Mesenchymal stem cell (in vitro differentiated cells and primary cell): ENCODE measurements around the gene GNB3.
"Not testable (repeated sequence)": the region's sequence is repeated elsewhere in the genome, so short reads cannot be mapped to it uniquely, and the experiment has no call there.

Experiments
- DNase-seq: peaks from one replicate; pipeline ENCODE4 v3.0.0-alpha.2; 2013
- H2AFZ ChIP-seq: one replicate; pipeline ENCODE4 v1.6.1; 2013; ENCODE audit warnings: low read depth, mild to moderate bottlenecking, control low read depth, inconsistent platforms, low read length, moderate library complexity
- H2AK5ac ChIP-seq: 2 replicates; pipeline ENCODE4 v1.6.1; 2013; ENCODE audit warnings: low read length, moderate library complexity, mild to moderate bottlenecking, inconsistent platforms; ENCODE audit not compliant: severe bottlenecking
- H2BK120ac ChIP-seq: one replicate; pipeline ENCODE4 v1.6.1; 2013; ENCODE audit warnings: low read depth, mild to moderate bottlenecking, inconsistent platforms, low read length, moderate library complexity
- H2BK12ac ChIP-seq, 2 experiments: one replicate each; pipeline ENCODE4 v1.6.1; 2013; ENCODE audit warnings: inconsistent platforms in 2 of 2, low read length in 2 of 2, mild to moderate bottlenecking in 2 of 2, moderate library complexity in 2 of 2, control low read depth in 1 of 2
- H2BK15ac ChIP-seq: one replicate; pipeline ENCODE4 v1.6.1; 2013; ENCODE audit warnings: mild to moderate bottlenecking, low read depth, inconsistent platforms; ENCODE audit not compliant: poor library complexity, severe bottlenecking
- H2BK5ac ChIP-seq: 2 replicates; pipeline ENCODE4 v1.6.1; 2013; ENCODE audit warnings: low read depth, mild to moderate bottlenecking, low read length, control low read depth, inconsistent platforms; ENCODE audit not compliant: poor library complexity, severe bottlenecking
- H3K14ac ChIP-seq, 2 experiments: one replicate each; pipeline ENCODE4 v1.6.1; 2013; ENCODE audit warnings: inconsistent platforms in 2 of 2, low read length in 2 of 2, control low read depth in 1 of 2, mild to moderate bottlenecking in 1 of 2, moderate library complexity in 1 of 2
- H3K18ac ChIP-seq, 2 experiments: one replicate each; pipeline ENCODE4 v1.6.1; 2013; ENCODE audit warnings: inconsistent platforms in 2 of 2, low read length in 2 of 2, control low read depth in 1 of 2, low read depth in 1 of 2, mild to moderate bottlenecking in 1 of 2
- H3K23ac ChIP-seq, 2 experiments: one replicate each; pipeline ENCODE4 v1.6.1; 2013; ENCODE audit warnings: inconsistent platforms in 2 of 2, low read length in 2 of 2, mild to moderate bottlenecking in 2 of 2, moderate library complexity in 2 of 2, control low read depth in 1 of 2
- H3K27ac ChIP-seq: 2 replicates; pipeline ENCODE4 v1.5.1; 2013; ENCODE audit warnings: mild to moderate bottlenecking, moderate library complexity, low read length, control low read depth, inconsistent platforms; ENCODE audit not compliant: poor library complexity, severe bottlenecking
- H3K27me3 ChIP-seq, 2 experiments: 2 replicates each; pipeline versions ENCODE4 v1.6.1 to v1.7.0; 2013; ENCODE audit warnings: low read length in 2 of 2, mild to moderate bottlenecking in 2 of 2, moderate library complexity in 2 of 2, control low read depth in 1 of 2, inconsistent platforms in 1 of 2; ENCODE audit not compliant: control insufficient read depth in 1 of 2, insufficient read depth in 1 of 2
- H3K36me3 ChIP-seq, 2 experiments: 2 replicates each; pipeline versions ENCODE4 v1.6.1 to v1.7.0; 2013; ENCODE audit warnings: low read length in 2 of 2, control low read depth in 1 of 2, inconsistent platforms in 1 of 2, low read depth in 1 of 2, mild to moderate bottlenecking in 1 of 2; ENCODE audit not compliant: insufficient read depth in 2 of 2, control insufficient read depth in 1 of 2
- H3K4ac ChIP-seq, 2 experiments: one replicate each; pipeline ENCODE4 v1.6.1; 2013; ENCODE audit warnings: inconsistent platforms in 2 of 2, low read length in 2 of 2, mild to moderate bottlenecking in 2 of 2, moderate library complexity in 2 of 2, control low read depth in 1 of 2, low read depth in 1 of 2
- H3K4me1 ChIP-seq: 2 replicates; pipeline ENCODE4 v1.6.1; 2013; ENCODE audit warnings: low read depth, low read length, control low read depth; ENCODE audit not compliant: control insufficient read depth, insufficient read depth
- H3K4me2 ChIP-seq: 2 replicates; pipeline ENCODE4 v1.6.1; 2013; ENCODE audit warnings: low read length, mild to moderate bottlenecking, inconsistent platforms; ENCODE audit not compliant: poor library complexity, severe bottlenecking
- H3K4me3 ChIP-seq, 2 experiments: 2 replicates each; pipeline versions ENCODE4 v1.5.1 to v1.7.0; 2013; ENCODE audit warnings: low read length in 2 of 2, mild to moderate bottlenecking in 2 of 2, control low read depth in 1 of 2, low read depth in 1 of 2; ENCODE audit not compliant: insufficient read depth in 1 of 2
- H3K79me1 ChIP-seq: replicated peaks from 2 replicates; pipeline ENCODE4 v1.6.1; 2013; ENCODE audit warnings: mild to moderate bottlenecking, control low read depth, low read length, inconsistent platforms; ENCODE audit not compliant: poor library complexity, severe bottlenecking
- H3K9ac ChIP-seq: 2 replicates; pipeline ENCODE4 v1.7.0; 2013; ENCODE audit warnings: mild to moderate bottlenecking, low read length, moderate library complexity
- H3K9me3 ChIP-seq: 2 replicates; pipeline ENCODE4 v1.7.0; 2013; ENCODE audit warnings: mild to moderate bottlenecking, low read length; ENCODE audit not compliant: control insufficient read depth
- H4K8ac ChIP-seq: one replicate; pipeline ENCODE4 v1.6.1; 2013; ENCODE audit warnings: inconsistent platforms, mild to moderate bottlenecking, low read length, moderate library complexity
- H4K91ac ChIP-seq: one replicate; pipeline ENCODE4 v1.6.1; 2013; ENCODE audit warnings: mild to moderate bottlenecking, low read length, inconsistent platforms
- WGBS: methylation state at CpG from one replicate; pipeline ENCODE4 v1.1.7; 2013; ENCODE audit warnings: mixed read lengths; 5-methylcytosine and 5-hydroxymethylcytosine counted together

Gene GNB3

DNA sequence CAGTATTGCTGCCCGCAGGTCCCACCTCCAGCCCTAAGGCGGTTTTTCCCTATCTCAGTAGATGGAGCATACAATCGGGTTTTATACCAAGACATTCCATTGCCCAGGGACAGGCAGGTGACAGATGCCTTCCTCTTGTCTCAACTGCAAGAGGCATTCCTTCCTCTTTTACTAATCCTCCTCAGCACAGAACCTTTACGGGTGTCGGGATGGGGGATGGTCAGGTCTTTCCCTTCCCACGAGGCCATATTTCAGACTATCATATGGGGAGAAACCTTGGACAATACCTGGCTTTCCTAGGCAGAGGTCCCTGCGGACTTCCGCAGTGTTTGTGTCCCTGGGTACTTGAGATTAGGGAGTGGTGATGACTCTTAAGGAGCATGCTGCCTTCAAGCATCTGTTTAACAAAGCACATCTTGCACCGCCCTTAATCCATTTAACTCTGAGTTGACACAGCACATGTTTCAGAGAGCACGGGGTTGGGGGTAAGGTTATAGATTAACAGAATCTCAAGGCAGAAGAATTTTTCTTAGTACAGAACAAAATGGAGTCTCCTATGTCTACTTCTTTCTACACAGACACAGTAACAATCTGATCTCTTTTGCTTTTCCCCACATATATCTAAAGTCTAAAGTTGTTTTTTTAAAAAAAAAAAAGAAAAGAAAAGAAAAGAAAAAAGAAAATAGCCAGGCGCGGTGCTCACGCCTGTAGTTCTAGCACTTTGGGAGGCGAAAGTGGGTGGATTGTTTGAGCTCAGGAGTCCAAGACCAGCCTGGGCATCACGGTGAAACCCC, 45.7 kb downstream of the GNB3 start:
- H4K8ac ChIP-seq, H3K23ac ChIP-seq, H3K4me2 ChIP-seq, H3K9me3 ChIP-seq, DNase-seq, H3K4me3 ChIP-seq, H2BK120ac ChIP-seq, H3K79me1 ChIP-seq, H3K9ac ChIP-seq, H2AFZ ChIP-seq, H2BK15ac ChIP-seq, H3K27me3 ChIP-seq, H3K18ac ChIP-seq, H2BK12ac ChIP-seq, H4K91ac ChIP-seq, H3K14ac ChIP-seq, H3K4ac ChIP-seq: not testable (repeated sequence)
- Histone ChIP-seq H2BK5ac (peak overlapping the region; percentile 90), H3K27ac (peak overlapping the region; percentile 79), H2AK5ac (peak overlapping the region; percentile 82), H3K36me3 (peaks cover 15 to 25% of the 10 kb centered on the region in 2 experiments), H3K4me1 (peaks cover 11% of the 10 kb centered on the region)
- 64% methylated on average over 4 of the region's 15 CpGs for WGBS

GRCh38 chr12:6887460-6887859, 46.7 kb downstream of the GNB3 start:
- Histone ChIP-seq H2AK5ac (peak overlapping the region; percentile 63), H3K4me1 (peaks cover 12% of the 10 kb centered on the region), H3K9ac (no peak overlapping the region)

GRCh38 chr12:6888360-6888759, 47.6 kb downstream of the GNB3 start:
- H2BK5ac ChIP-seq = no peak overlapping the region
- H3K36me3 ChIP-seq = peaks cover 15 to 24% of the 10 kb centered on the region in 2 experiments
- H4K8ac ChIP-seq = no peak overlapping the region
- no peak overlapping the region for H3K9ac ChIP-seq
- H3K14ac ChIP-seq = no peak overlapping the region
- no peak overlapping the region for H3K27ac ChIP-seq
- 91% methylated on average over 2 of the region's 2 CpGs for WGBS
- no peaks in the 10 kb centered on the region for H3K27me3 ChIP-seq
- H4K91ac ChIP-seq = no peak overlapping the region
- H3K23ac ChIP-seq = no peak overlapping the region
- H3K4me3 ChIP-seq = no peak overlapping the region
- DNase-seq = no peak
- H2BK15ac ChIP-seq = no peak overlapping the region
- peaks cover 6% of the 10 kb centered on the region for H3K79me1 ChIP-seq
- no peak overlapping the region for H2AFZ ChIP-seq
- H2BK12ac ChIP-seq = no peak overlapping the region
- no peaks in the 10 kb centered on the region for H3K9me3 ChIP-seq
- no peak overlapping the region for H3K4ac ChIP-seq
- H3K4me1 ChIP-seq = peaks cover 12% of the 10 kb centered on the region
- no peak overlapping the region for H3K4me2 ChIP-seq
- no peak overlapping the region for H2AK5ac ChIP-seq
- H2BK120ac ChIP-seq = no peak overlapping the region
- no peak overlapping the region for H3K18ac ChIP-seq

More at GRCh38 chr12:6887460-6887859, 46.7 kb downstream of the GNB3 start:
- no peak overlapping the region for H2BK120ac ChIP-seq
- WGBS = 98% methylated on average over 7 of the region's 8 CpGs
- H3K4ac ChIP-seq = no peak overlapping the region
- H3K27me3 ChIP-seq = no peaks in the 10 kb centered on the region
- H3K79me1 ChIP-seq = peaks cover 6% of the 10 kb centered on the region
- peaks cover 15 to 25% of the 10 kb centered on the region in 2 experiments for H3K36me3 ChIP-seq
- H3K18ac ChIP-seq = no peak overlapping the region
- H3K4me3 ChIP-seq = no peak overlapping the region
- no peak overlapping the region for H2BK15ac ChIP-seq
- no peak overlapping the region for H4K91ac ChIP-seq
- H3K4me2 ChIP-seq = no peak overlapping the region
- H4K8ac ChIP-seq = no peak overlapping the region
- no peaks in the 10 kb centered on the region for H3K9me3 ChIP-seq
- H3K23ac ChIP-seq = no peak overlapping the region
- H2BK5ac ChIP-seq = no peak overlapping the region
- H3K27ac ChIP-seq = peak overlapping the region; percentile 21
- no peak overlapping the region for H2BK12ac ChIP-seq
- no peak for DNase-seq
- H2AFZ ChIP-seq = no peak overlapping the region
- H3K14ac ChIP-seq = no peak overlapping the region

- H3K9me3 ChIP-seq, H4K8ac ChIP-seq, H2BK15ac ChIP-seq, H2BK12ac ChIP-seq, H3K4me2 ChIP-seq, H3K9ac ChIP-seq, H2BK5ac ChIP-seq, H3K14ac ChIP-seq, DNase-seq, H3K4me3 ChIP-seq, H3K18ac ChIP-seq, H4K91ac ChIP-seq, H2AFZ ChIP-seq, H3K27me3 ChIP-seq, H2AK5ac ChIP-seq, H3K4ac ChIP-seq, H3K79me1 ChIP-seq, H3K23ac ChIP-seq, H2BK120ac ChIP-seq, H3K27ac ChIP-seq: not testable (repeated sequence)
- 92% methylated on average over 5 of the region's 7 CpGs for WGBS
- Histone ChIP-seq H3K4me1 (peaks cover 11% of the 10 kb centered on the region), H3K36me3 (peaks cover 12 to 20% of the 10 kb centered on the region in 2 experiments)
Observed at GRCh38 chr12:6888794-6889193, 48.1 kb downstream of the GNB3 start.
